Forelimb muscle (tissue), 1 donor: ENCODE data around the gene SCNN1A. TPM values are rescaled to one million over a fixed set of nuclear protein-coding genes. Genes with fewer than 3 reads are reported as not detected.

Experiments
- polyA plus RNA-seq: library from polyadenylated mRNA; unstranded; fragments of 120-200 nt; gene quantifications from one replicate; pipeline ENCODE4 v1.2.1, GENCODE V29; 2013; ENCODE audit not compliant: insufficient read length

Gene SCNN1A
- polyA plus RNA-seq, 1 donor = not detected

Other genes with a start within 250 kb of the SCNN1A start
- gene CD9, start 175.2 kb downstream of the SCNN1A start, polyA plus RNA-seq = 52.2 TPM
- gene PLEKHG6, start 64.9 kb downstream of the SCNN1A start, polyA plus RNA-seq = 0.80 TPM
- 50.8 TPM for gene TNFRSF1A, start 33.5 kb downstream of the SCNN1A start, polyA plus RNA-seq
- gene LTBR, start 8.6 kb upstream of the SCNN1A start, polyA plus RNA-seq = 37.2 TPM
- gene CD27, start 69.4 kb upstream of the SCNN1A start, polyA plus RNA-seq = 1.5 TPM
- gene TAPBPL, start 76.5 kb upstream of the SCNN1A start, polyA plus RNA-seq = 8.0 TPM
- 9.7 TPM for gene VAMP1, start 95.1 kb upstream of the SCNN1A start, polyA plus RNA-seq
- gene MRPL51, start 117.7 kb upstream of the SCNN1A start, polyA plus RNA-seq = 111 TPM
- 32.0 TPM for gene NCAPD2, start 118.5 kb upstream of the SCNN1A start, polyA plus RNA-seq
- gene GAPDH, start 159.0 kb upstream of the SCNN1A start, polyA plus RNA-seq = 5,430 TPM
- 34.7 TPM for gene IFFO1, start 180.5 kb upstream of the SCNN1A start, polyA plus RNA-seq
- 26.0 TPM for gene NOP2, start 192.7 kb upstream of the SCNN1A start, polyA plus RNA-seq
- gene CHD4, start 231.8 kb upstream of the SCNN1A start, polyA plus RNA-seq = 158 TPM